Muscle layer of colon (tissue), 2 donors: ENCODE data around the gene RSF1.

Source experiments
- H3K27ac ChIP-seq: one replicate; pipeline ENCODE4 v1.7.0; 2013; ENCODE audit warnings: low read depth, mild to moderate bottlenecking, low read length, moderate library complexity
- H3K27me3 ChIP-seq, 2 donors: one replicate each; pipeline ENCODE4 v1.7.0; 2013; ENCODE audit warnings: low read length in 2 of 2, mild to moderate bottlenecking in 2 of 2; ENCODE audit not compliant: insufficient read depth in 2 of 2, control insufficient read depth in 1 of 2
- H3K36me3 ChIP-seq: one replicate; pipeline ENCODE4 v1.7.0; 2013; ENCODE audit warnings: mild to moderate bottlenecking, low read length; ENCODE audit not compliant: insufficient read depth
- H3K4me1 ChIP-seq: one replicate; pipeline ENCODE4 v1.7.0; 2013; ENCODE audit warnings: mild to moderate bottlenecking, low read length; ENCODE audit not compliant: insufficient read depth
- H3K4me3 ChIP-seq, 2 donors: one replicate each; pipeline ENCODE4 v1.7.0; 2013; ENCODE audit warnings: low read length in 2 of 2, low read depth in 1 of 2, mild to moderate bottlenecking in 1 of 2, moderate library complexity in 1 of 2
- H3K9ac ChIP-seq: one replicate; pipeline ENCODE4 v1.7.0; 2013; ENCODE audit warnings: low read length
- H3K9me3 ChIP-seq: one replicate; pipeline ENCODE4 v1.7.0; 2013; ENCODE audit warnings: mild to moderate bottlenecking, low read length
- donor health status: abdominal sarcoma.
- donor health status: Adenocarcinoma of cecum.

RSF1 gene

GRCh38 chr11:77776455-77776854 is 44.1 kb downstream of the RSF1 start:
- H3K4me1 ChIP-seq: no peaks in the 10 kb centered on the region

DNA sequence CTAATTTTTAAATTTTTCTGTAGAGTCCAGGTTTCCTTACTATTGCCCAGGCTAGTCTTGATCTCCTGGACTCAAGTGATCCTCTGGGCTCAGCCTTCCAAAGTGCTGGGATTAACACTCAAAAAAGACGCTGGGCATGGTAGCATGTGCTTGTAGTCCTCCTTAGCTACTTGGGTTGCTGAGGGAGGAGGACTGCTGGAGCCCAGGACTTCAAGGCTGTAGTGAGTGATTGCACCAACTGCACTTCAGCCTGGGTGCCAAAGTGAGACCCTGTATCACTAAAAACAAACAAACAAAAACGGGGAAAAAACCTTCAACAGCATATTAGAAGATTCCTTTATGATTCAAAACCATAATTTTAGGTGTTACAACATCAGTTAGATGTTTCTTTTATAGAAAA is 44.6 kb downstream of the RSF1 start:
- no peaks in the 10 kb centered on the region for H3K27me3 ChIP-seq
- no peak overlapping the region for H3K4me3 ChIP-seq
- no peaks in the 10 kb centered on the region for H3K36me3 ChIP-seq
- no peaks in the 10 kb centered on the region for H3K4me1 ChIP-seq
- no peaks in the 10 kb centered on the region for H3K9me3 ChIP-seq
- H3K9ac ChIP-seq: no peak overlapping the region
- no peak overlapping the region for H3K27ac ChIP-seq

More at GRCh38 chr11:77776455-77776854, 44.1 kb downstream of the RSF1 start:
- Histone ChIP-seq H3K9ac (no peak overlapping the region), H3K4me3 (no peak overlapping the region), H3K9me3 (no peaks in the 10 kb centered on the region), H3K27ac (no peak overlapping the region), H3K27me3 (no peaks in the 10 kb centered on the region), H3K36me3 (no peaks in the 10 kb centered on the region)

DNA sequence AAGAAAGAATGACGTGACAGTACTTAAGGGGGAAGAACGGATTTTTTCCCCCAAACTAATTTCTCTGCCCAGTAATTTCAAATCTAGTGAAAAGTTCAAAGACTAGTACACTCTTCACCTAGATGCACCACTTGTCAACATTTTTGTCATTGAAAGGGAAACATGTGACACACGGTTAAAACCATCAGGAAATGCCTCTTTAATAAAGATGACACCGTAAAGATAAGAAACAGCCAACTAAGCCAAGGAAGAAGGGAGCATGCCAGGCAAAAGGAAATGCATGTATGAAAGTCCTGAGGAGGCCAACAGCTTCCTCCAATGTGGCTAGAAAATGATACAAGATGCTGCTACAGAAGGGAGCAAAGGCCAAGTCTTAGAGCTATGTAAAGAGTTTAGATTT is 49.4 kb downstream of the RSF1 start:
- Histone ChIP-seq H3K27ac (no peak overlapping the region), H3K36me3 (no peaks in the 10 kb centered on the region), H3K27me3 (no peaks in the 10 kb centered on the region), H3K4me3 (no peak overlapping the region), H3K9me3 (no peaks in the 10 kb centered on the region), H3K9ac (no peak overlapping the region), H3K4me1 (no peaks in the 10 kb centered on the region)

DNA sequence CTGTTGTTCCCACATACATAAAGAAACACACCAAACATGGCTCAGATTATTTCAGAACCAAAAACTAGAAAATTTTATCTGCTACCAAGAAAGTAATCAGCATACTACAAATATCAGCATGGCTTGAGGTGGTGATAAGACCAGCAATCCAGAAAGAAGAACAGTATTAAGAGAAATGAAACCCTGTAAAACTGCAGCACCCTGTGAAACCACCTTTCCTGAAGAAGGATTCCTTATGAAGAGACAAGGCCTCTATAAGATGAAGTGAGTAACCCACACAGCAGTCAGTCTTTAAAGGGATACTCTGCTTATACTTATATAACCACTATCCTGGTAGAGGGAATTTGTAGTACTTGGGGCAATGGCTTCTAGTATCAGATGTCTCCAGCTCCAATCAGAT is 49.9 kb downstream of the RSF1 start:
- H3K9ac ChIP-seq: no peak overlapping the region
- no peaks in the 10 kb centered on the region for H3K27me3 ChIP-seq
- H3K4me3 ChIP-seq: no peak overlapping the region
- no peaks in the 10 kb centered on the region for H3K36me3 ChIP-seq
- H3K9me3 ChIP-seq: no peaks in the 10 kb centered on the region
- no peak overlapping the region for H3K27ac ChIP-seq
- no peaks in the 10 kb centered on the region for H3K4me1 ChIP-seq

DNA sequence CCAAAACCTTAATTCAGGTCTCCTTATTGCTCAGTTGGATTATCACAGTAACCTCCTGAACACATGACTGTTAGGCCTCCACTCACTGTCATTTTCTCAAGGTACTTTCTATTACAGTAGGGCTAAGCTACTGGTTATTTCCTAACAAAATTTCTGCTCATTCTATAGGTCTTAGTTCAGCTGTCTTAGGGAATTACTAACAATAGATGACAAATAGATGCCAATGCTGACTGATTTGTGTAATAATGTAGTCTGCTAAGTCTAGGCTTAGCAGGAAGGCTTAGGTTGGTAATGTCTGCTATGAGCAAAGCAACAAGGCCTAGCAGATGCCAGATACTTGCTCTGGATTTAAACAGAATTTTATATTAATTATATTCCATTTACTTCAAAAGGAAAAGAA is 58.1 kb downstream of the RSF1 start:
- H3K27ac ChIP-seq: no peak overlapping the region
- no peaks in the 10 kb centered on the region for H3K4me1 ChIP-seq
- no peak overlapping the region for H3K9ac ChIP-seq
- no peaks in the 10 kb centered on the region for H3K9me3 ChIP-seq
- H3K4me3 ChIP-seq: no peak overlapping the region
- peaks cover 13% of the 10 kb centered on the region for H3K36me3 ChIP-seq
- no peaks in the 10 kb centered on the region for H3K27me3 ChIP-seq

- H3K9ac ChIP-seq: no peak overlapping the region
Observed at GRCh38 chr11:77761491-77761890, 59.0 kb downstream of the RSF1 start.

GRCh38 chr11:77758331-77758730 is 62.2 kb downstream of the RSF1 start:
- peaks cover 5% of the 10 kb centered on the region for H3K36me3 ChIP-seq
- H3K27me3 ChIP-seq: no peaks in the 10 kb centered on the region
- H3K9me3 ChIP-seq: no peaks in the 10 kb centered on the region
- H3K4me1 ChIP-seq: no peaks in the 10 kb centered on the region
- no peak overlapping the region for H3K27ac ChIP-seq
- no peak overlapping the region for H3K9ac ChIP-seq
- no peak overlapping the region for H3K4me3 ChIP-seq

More at GRCh38 chr11:77761491-77761890, 59.0 kb downstream of the RSF1 start:
- Histone ChIP-seq H3K9me3 (no peaks in the 10 kb centered on the region), H3K27me3 (no peaks in the 10 kb centered on the region), H3K36me3 (peaks cover 13% of the 10 kb centered on the region), H3K4me1 (no peaks in the 10 kb centered on the region), H3K4me3 (no peak overlapping the region), H3K27ac (no peak overlapping the region)

- no peaks in the 10 kb centered on the region for H3K27me3 ChIP-seq
- no peak overlapping the region for H3K9ac ChIP-seq
- H3K9me3 ChIP-seq: no peaks in the 10 kb centered on the region
- no peak overlapping the region for H3K27ac ChIP-seq
- peaks cover 6% of the 10 kb centered on the region for H3K4me1 ChIP-seq
- H3K4me3 ChIP-seq: no peak overlapping the region
- H3K36me3 ChIP-seq: no peaks in the 10 kb centered on the region
Observed at GRCh38 chr11:77753230-77753629, 67.3 kb downstream of the RSF1 start.

DNA sequence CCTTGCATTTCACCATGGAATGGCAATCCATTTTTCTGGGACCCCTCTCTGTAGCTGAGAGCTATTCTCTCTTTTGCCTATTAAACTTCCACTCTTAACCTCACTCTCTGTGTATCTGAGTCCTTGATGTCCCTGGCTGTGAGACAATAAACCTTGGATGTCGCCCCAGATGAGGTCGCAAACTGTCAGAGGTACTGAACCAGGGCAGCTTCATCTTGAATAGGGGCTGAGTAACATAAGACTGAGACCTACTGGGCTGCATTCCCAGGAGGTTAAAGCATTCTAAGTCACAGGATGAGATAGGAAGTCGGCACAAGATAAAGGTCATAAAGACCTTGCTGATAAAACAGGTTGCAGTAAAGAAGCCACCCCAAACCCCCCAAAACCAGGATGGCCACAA is 68.0 kb downstream of the RSF1 start:
- Histone ChIP-seq H3K36me3 (no peaks in the 10 kb centered on the region), H3K27me3 (no peaks in the 10 kb centered on the region), H3K9me3 (no peaks in the 10 kb centered on the region), H3K4me1 (peaks cover 9% of the 10 kb centered on the region), H3K27ac (no peak overlapping the region), H3K4me3 (no peak overlapping the region), H3K9ac (no peak overlapping the region)

GRCh38 chr11:77750394-77751156 is 69.9 kb downstream of the RSF1 start:
- H3K27ac ChIP-seq: no peak overlapping the region
- no peaks in the 10 kb centered on the region for H3K27me3 ChIP-seq
- H3K9me3 ChIP-seq: no peaks in the 10 kb centered on the region
- H3K4me1 ChIP-seq: peaks cover 14% of the 10 kb centered on the region
- no peak overlapping the region for H3K9ac ChIP-seq
- no peaks in the 10 kb centered on the region for H3K36me3 ChIP-seq
- no peak overlapping the region for H3K4me3 ChIP-seq

- no peaks in the 10 kb centered on the region for H3K27me3 ChIP-seq
- H3K4me1 ChIP-seq: peaks cover 14% of the 10 kb centered on the region
- H3K36me3 ChIP-seq: no peaks in the 10 kb centered on the region
- H3K9ac ChIP-seq: no peak overlapping the region
- no peak overlapping the region for H3K4me3 ChIP-seq
- no peak overlapping the region for H3K27ac ChIP-seq
- no peaks in the 10 kb centered on the region for H3K9me3 ChIP-seq
Observed at GRCh38 chr11:77749232-77749631, 71.3 kb downstream of the RSF1 start.

DNA sequence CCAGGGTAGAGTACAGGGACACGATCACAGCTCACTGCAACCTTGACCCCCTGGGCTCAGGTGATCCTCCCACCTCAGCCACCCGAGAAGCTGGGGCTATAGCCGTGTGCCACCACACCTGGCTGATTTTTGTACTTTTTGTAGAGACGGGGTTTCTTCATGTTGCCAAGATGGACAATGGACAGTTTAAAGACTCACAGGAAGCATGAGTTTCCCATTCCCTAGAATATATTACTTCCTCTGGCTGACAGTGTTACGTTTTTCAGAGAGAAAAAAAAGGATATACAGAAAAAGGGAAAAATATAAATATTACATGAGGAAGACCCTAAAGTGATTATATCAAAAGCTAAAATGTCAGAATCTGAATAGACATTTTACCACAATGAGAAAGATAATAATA is 72.3 kb downstream of the RSF1 start:
- Histone ChIP-seq H3K9me3 (no peaks in the 10 kb centered on the region), H3K4me1 (peaks cover 14% of the 10 kb centered on the region), H3K27ac (no peak overlapping the region)

More for the DNA sequence above, 72.3 kb downstream of the RSF1 start:
- no peaks in the 10 kb centered on the region for H3K27me3 ChIP-seq
- no peak overlapping the region for H3K9ac ChIP-seq
- H3K36me3 ChIP-seq: no peaks in the 10 kb centered on the region
- H3K4me3 ChIP-seq: no peak overlapping the region
